GM23338 (cell line): Measurements from ENCODE around the gene RGS3. TPM values are rescaled to one million over a fixed set of nuclear protein-coding genes. Genes with fewer than 3 reads are reported as not detected.

Experiments
- ATAC-seq: fragments of 200-7000 bp; cut with Tn5 transposase; 3 replicates; pipeline ENCODE4 v1.9.1; 2020
- DNase-seq: peaks from one replicate; pipeline ENCODE4 v3.0.0-alpha.2; 2015; ENCODE audit warnings: low spot score
- H2AFZ ChIP-seq: fragments of 200-600 bp; sonication (generic); 2 replicates; pipeline ENCODE4 v1.8.0; 2016; ENCODE audit warnings: antibody characterized with exemption, mild to moderate bottlenecking, moderate library complexity
- H3F3A ChIP-seq: fragments of 200-600 bp; sonication (generic); replicated peaks from 2 replicates; pipeline ENCODE4 v1.8.0; 2017; ENCODE audit warnings: antibody characterized with exemption, mixed run types, low read depth
- H3K27ac ChIP-seq: fragments of 200-600 bp; sonication (generic); 2 replicates; pipeline ENCODE4 v1.6.1; 2016; ENCODE audit warnings: low read depth
- H3K27me3 ChIP-seq: fragments of 200-600 bp; sonication (generic); 2 replicates; pipeline ENCODE4 v1.8.0; 2016; ENCODE audit warnings: mild to moderate bottlenecking, mixed run types, moderate library complexity; ENCODE audit not compliant: insufficient read depth
- H3K36me3 ChIP-seq: fragments of 200-600 bp; sonication (generic); 2 replicates; pipeline ENCODE4 v1.8.0; 2016; ENCODE audit warnings: mild to moderate bottlenecking; ENCODE audit not compliant: insufficient read depth
- H3K4me1 ChIP-seq: fragments of 200-600 bp; sonication (generic); 2 replicates; pipeline ENCODE4 v1.8.0; 2016; ENCODE audit warnings: mild to moderate bottlenecking, moderate library complexity; ENCODE audit not compliant: insufficient read depth
- H3K4me2 ChIP-seq: fragments of 200-600 bp; sonication (generic); 2 replicates; pipeline ENCODE4 v1.7.1; 2017; ENCODE audit warnings: mixed run types
- H3K4me3 ChIP-seq: fragments of 200-600 bp; sonication (generic); 2 replicates; pipeline ENCODE4 v1.6.1; 2016; ENCODE audit warnings: mixed run types
- H3K79me2 ChIP-seq: fragments of 200-600 bp; sonication (generic); replicated peaks from 2 replicates; pipeline ENCODE4 v1.8.0; 2017; ENCODE audit warnings: mild to moderate bottlenecking; ENCODE audit not compliant: insufficient read depth
- H3K9me2 ChIP-seq: fragments of 200-600 bp; sonication (generic); 2 replicates; pipeline ENCODE4 v1.8.0; 2017; ENCODE audit not compliant: insufficient read depth
- H4K20me1 ChIP-seq: fragments of 200-600 bp; sonication (generic); replicated peaks from 2 replicates; pipeline ENCODE4 v1.8.0; 2017; ENCODE audit warnings: mild to moderate bottlenecking; ENCODE audit not compliant: insufficient read depth
- H3K27ac Mint-ChIP-seq: 2 replicates; pipeline ENCODE4 v1.8.0; 2020; ENCODE audit warnings: inconsistent platforms, mild to moderate bottlenecking, moderate library complexity, mixed read lengths
- H3K27me3 Mint-ChIP-seq: 3 replicates; pipeline ENCODE4 v1.8.0; 2022; ENCODE audit warnings: low read depth, mild to moderate bottlenecking, moderate library complexity, mixed read lengths, inconsistent platforms; ENCODE audit not compliant: insufficient read depth, poor library complexity
- H3K36me3 Mint-ChIP-seq: 3 replicates; pipeline ENCODE4 v1.8.0; 2021; ENCODE audit warnings: low read depth, mild to moderate bottlenecking, inconsistent platforms, moderate library complexity, mixed read lengths
- H3K4me1 Mint-ChIP-seq: 3 replicates; pipeline ENCODE4 v1.8.0; 2020; ENCODE audit warnings: mild to moderate bottlenecking, inconsistent platforms, mixed read lengths
- H3K4me3 Mint-ChIP-seq: 3 replicates; pipeline ENCODE4 v1.8.0; 2021; ENCODE audit warnings: moderate library complexity, mild to moderate bottlenecking, inconsistent platforms, mixed read lengths
- H3K9me3 Mint-ChIP-seq: 3 replicates; pipeline ENCODE4 v1.8.0; 2020; ENCODE audit warnings: moderate library complexity, mild to moderate bottlenecking, inconsistent platforms, mixed read lengths
- CREB1 ChIP-seq: fragments of 250-450 bp; sonication (Bioruptor Pico); IDR thresholded peaks from 2 replicates; pipeline ENCODE4 v1.5.0; 2020; ENCODE audit warnings: low read depth, mild to moderate bottlenecking, moderate library complexity
- CTCF ChIP-seq, 2 experiments: fragments of 200-600 bp in 1 of 2; sonication (generic) in 1 of 2; conservative IDR thresholded peaks; 2 replicates each; pipeline versions ENCODE4 v1.5.1 to v1.6.1; 2016 to 2017; ENCODE audit warnings: antibody characterized with exemption in 2 of 2, low read depth in 2 of 2, mild to moderate bottlenecking in 2 of 2, moderate library complexity in 1 of 2
- ETS1 ChIP-seq: IDR thresholded peaks from 2 replicates; pipeline ENCODE4 v1.6.1; 2016; ENCODE audit warnings: antibody characterized with exemption
- EZH2 ChIP-seq: fragments of 200-600 bp; sonication (generic); IDR thresholded peaks from one replicate; pipeline ENCODE4 v1.8.0; 2017; ENCODE audit warnings: antibody characterized with exemption, mild to moderate bottlenecking, low read depth; ENCODE audit not compliant: unreplicated experiment
- EZH2phosphoT487 ChIP-seq: fragments of 200-600 bp; sonication (generic); IDR thresholded peaks from one replicate; pipeline ENCODE4 v1.8.1; 2018; ENCODE audit warnings: antibody characterized with exemption; ENCODE audit not compliant: unreplicated experiment
- JUNB ChIP-seq: IDR thresholded peaks from one replicate; pipeline ENCODE4 v1.6.1; 2016; ENCODE audit warnings: antibody characterized with exemption; ENCODE audit not compliant: unreplicated experiment
- NANOG ChIP-seq: IDR thresholded peaks from 2 replicates; pipeline ENCODE4 v1.6.1; 2016; ENCODE audit warnings: antibody characterized with exemption, borderline replicate concordance
- POLR2AphosphoS5 ChIP-seq: IDR thresholded peaks from 2 replicates; pipeline ENCODE4 v1.6.1; 2016; ENCODE audit warnings: antibody characterized with exemption, low read depth
- STAT1 ChIP-seq: IDR thresholded peaks from one replicate; pipeline ENCODE4 v1.6.1; 2016; ENCODE audit warnings: antibody characterized with exemption; ENCODE audit not compliant: unreplicated experiment
- ZNF114 ChIP-seq: fragments of 250-450 bp; sonication (Bioruptor Pico); IDR thresholded peaks from 2 replicates; pipeline ENCODE4 v1.5.0; 2020; ENCODE audit warnings: mild to moderate bottlenecking, moderate library complexity
- ZNF331 ChIP-seq: fragments of 250-450 bp; sonication (Bioruptor Pico); IDR thresholded peaks from 2 replicates; pipeline ENCODE4 v1.5.0; 2020; ENCODE audit warnings: low read depth, mild to moderate bottlenecking, moderate library complexity
- polyA plus RNA-seq: library from polyadenylated mRNA; unstranded; fragments of >200 nt; fragmentation: Nextera tagmentation; extraction: Ambion mirVana; gene quantifications from 2 replicates; pipeline ENCODE4 v1.2.1, GENCODE V29; 2016
- total RNA-seq: library from RNA; depleted of rRNA; stranded (reverse); fragments of >200 nt; shearing (Covaris generic); gene quantifications from 2 replicates; pipeline ENCODE4 v1.2.3, GENCODE V29; 2014
- TF ChIP-seq, protein P1 (sequence below): fragments of 250-450 bp; sonication (Bioruptor Pico); IDR thresholded peaks from 2 replicates; pipeline ENCODE4 v1.5.0; 2020; ENCODE audit warnings: mild to moderate bottlenecking, moderate library complexity
- TF ChIP-seq, protein P2 (sequence below): IDR thresholded peaks from one replicate; pipeline ENCODE4 v1.6.1; 2018; ENCODE audit warnings: antibody characterized with exemption; ENCODE audit not compliant: unreplicated experiment

RGS3 gene
- total and polyA plus RNA-seq, 2 experiments from 2014 or later: 14.2 to 24.3 TPM

DNA sequence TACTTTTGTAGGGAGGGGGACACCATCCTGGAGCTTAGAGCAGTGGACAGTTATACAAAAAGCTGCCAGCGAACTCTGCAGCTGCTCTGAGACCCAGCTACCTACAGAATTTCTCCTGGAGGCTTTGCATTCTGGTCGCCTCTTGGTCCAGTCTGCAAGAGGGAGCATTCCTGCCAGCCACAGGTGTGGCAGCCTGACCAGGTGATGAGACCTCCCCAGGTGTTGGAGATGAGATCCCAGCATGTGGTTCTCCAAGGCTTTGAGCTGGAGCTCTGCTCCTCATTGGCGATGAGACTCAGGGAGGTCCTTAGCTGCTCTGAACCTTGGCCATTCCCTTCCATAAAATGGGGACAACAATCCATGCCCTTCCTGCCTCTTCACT is 69.3 kb downstream of the RGS3 start:
- Histone ChIP-seq H4K20me1 (no peaks in the 10 kb centered on the region), H3K4me2 (no peak overlapping the region), H3F3A (no peaks in the 10 kb centered on the region), H3K4me1 (no peaks in the 10 kb centered on the region), H3K27ac (no peak overlapping the region), H3K9me2 (no peaks in the 10 kb centered on the region), H2AFZ (no peak overlapping the region), H3K36me3 (no peaks in the 10 kb centered on the region), H3K27me3 (no peaks in the 10 kb centered on the region), H3K4me3 (no peak overlapping the region), H3K79me2 (no peaks in the 10 kb centered on the region)
- Mint-ChIP-seq H3K36me3 (no peaks in the 10 kb centered on the region), H3K9me3 (no peaks in the 10 kb centered on the region), H3K4me1 (peaks cover 11% of the 10 kb centered on the region), H3K27me3 (peaks cover 2% of the 10 kb centered on the region), H3K27ac (no peak overlapping the region), H3K4me3 (no peak overlapping the region)
- TF ChIP-seq, protein P1, sequence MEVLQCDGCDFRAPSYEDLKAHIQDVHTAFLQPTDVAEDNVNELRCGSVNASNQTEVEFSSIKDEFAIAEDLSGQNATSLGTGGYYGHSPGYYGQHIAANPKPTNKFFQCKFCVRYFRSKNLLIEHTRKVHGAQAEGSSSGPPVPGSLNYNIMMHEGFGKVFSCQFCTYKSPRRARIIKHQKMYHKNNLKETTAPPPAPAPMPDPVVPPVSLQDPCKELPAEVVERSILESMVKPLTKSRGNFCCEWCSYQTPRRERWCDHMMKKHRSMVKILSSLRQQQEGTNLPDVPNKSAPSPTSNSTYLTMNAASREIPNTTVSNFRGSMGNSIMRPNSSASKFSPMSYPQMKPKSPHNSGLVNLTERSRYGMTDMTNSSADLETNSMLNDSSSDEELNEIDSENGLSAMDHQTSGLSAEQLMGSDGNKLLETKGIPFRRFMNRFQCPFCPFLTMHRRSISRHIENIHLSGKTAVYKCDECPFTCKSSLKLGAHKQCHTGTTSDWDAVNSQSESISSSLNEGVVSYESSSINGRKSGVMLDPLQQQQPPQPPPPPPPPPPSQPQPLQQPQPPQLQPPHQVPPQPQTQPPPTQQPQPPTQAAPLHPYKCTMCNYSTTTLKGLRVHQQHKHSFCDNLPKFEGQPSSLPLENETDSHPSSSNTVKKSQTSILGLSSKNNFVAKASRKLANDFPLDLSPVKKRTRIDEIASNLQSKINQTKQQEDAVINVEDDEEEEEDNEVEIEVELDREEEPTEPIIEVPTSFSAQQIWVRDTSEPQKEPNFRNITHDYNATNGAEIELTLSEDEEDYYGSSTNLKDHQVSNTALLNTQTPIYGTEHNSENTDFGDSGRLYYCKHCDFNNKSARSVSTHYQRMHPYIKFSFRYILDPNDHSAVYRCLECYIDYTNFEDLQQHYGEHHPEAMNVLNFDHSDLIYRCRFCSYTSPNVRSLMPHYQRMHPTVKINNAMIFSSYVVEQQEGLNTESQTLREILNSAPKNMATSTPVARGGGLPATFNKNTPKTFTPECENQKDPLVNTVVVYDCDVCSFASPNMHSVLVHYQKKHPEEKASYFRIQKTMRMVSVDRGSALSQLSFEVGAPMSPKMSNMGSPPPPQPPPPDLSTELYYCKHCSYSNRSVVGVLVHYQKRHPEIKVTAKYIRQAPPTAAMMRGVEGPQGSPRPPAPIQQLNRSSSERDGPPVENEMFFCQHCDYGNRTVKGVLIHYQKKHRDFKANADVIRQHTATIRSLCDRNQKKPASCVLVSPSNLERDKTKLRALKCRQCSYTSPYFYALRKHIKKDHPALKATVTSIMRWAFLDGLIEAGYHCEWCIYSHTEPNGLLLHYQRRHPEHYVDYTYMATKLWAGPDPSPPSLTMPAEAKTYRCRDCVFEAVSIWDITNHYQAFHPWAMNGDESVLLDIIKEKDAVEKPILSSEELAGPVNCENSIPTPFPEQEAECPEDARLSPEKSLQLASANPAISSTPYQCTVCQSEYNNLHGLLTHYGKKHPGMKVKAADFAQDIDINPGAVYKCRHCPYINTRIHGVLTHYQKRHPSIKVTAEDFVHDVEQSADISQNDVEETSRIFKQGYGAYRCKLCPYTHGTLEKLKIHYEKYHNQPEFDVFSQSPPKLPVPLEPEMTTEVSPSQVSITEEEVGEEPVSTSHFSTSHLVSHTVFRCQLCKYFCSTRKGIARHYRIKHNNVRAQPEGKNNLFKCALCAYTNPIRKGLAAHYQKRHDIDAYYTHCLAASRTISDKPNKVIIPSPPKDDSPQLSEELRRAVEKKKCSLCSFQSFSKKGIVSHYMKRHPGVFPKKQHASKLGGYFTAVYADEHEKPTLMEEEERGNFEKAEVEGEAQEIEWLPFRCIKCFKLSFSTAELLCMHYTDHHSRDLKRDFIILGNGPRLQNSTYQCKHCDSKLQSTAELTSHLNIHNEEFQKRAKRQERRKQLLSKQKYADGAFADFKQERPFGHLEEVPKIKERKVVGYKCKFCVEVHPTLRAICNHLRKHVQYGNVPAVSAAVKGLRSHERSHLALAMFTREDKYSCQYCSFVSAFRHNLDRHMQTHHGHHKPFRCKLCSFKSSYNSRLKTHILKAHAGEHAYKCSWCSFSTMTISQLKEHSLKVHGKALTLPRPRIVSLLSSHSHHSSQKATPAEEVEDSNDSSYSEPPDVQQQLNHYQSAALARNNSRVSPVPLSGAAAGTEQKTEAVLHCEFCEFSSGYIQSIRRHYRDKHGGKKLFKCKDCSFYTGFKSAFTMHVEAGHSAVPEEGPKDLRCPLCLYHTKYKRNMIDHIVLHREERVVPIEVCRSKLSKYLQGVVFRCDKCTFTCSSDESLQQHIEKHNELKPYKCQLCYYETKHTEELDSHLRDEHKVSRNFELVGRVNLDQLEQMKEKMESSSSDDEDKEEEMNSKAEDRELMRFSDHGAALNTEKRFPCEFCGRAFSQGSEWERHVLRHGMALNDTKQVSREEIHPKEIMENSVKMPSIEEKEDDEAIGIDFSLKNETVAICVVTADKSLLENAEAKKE (CRISPR knock-in tag): no peak
- TF ChIP-seq STAT1 (no peak), EZH2 (no peak), ZNF331 (no peak), ETS1 (no peak), POLR2AphosphoS5 (no peak), JUNB (no peak), ZNF114 (no peak), CREB1 (CRISPR knock-in tag) (no peak), EZH2phosphoT487 (no peak), CTCF (conservative IDR thresholded peaks at IDR 0.05; ENCODE audit: low read depth in 2 of 2) (no peak), NANOG (no peak)
- TF ChIP-seq, protein P2, sequence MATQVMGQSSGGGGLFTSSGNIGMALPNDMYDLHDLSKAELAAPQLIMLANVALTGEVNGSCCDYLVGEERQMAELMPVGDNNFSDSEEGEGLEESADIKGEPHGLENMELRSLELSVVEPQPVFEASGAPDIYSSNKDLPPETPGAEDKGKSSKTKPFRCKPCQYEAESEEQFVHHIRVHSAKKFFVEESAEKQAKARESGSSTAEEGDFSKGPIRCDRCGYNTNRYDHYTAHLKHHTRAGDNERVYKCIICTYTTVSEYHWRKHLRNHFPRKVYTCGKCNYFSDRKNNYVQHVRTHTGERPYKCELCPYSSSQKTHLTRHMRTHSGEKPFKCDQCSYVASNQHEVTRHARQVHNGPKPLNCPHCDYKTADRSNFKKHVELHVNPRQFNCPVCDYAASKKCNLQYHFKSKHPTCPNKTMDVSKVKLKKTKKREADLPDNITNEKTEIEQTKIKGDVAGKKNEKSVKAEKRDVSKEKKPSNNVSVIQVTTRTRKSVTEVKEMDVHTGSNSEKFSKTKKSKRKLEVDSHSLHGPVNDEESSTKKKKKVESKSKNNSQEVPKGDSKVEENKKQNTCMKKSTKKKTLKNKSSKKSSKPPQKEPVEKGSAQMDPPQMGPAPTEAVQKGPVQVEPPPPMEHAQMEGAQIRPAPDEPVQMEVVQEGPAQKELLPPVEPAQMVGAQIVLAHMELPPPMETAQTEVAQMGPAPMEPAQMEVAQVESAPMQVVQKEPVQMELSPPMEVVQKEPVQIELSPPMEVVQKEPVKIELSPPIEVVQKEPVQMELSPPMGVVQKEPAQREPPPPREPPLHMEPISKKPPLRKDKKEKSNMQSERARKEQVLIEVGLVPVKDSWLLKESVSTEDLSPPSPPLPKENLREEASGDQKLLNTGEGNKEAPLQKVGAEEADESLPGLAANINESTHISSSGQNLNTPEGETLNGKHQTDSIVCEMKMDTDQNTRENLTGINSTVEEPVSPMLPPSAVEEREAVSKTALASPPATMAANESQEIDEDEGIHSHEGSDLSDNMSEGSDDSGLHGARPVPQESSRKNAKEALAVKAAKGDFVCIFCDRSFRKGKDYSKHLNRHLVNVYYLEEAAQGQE: no peak
- no peak for ATAC-seq
- no peak for DNase-seq
